Smooth muscle cell of the brain vasculature (primary cell): ENCODE data around the gene FANCC.

Experiments
- DNase-seq: peaks from one replicate; pipeline ENCODE4 v3.0.0-alpha.2; 2012; ENCODE audit warnings: low read depth, low spot score

The FANCC gene

GRCh38 chr9:95087659-95088242 is 229.8 kb downstream of the FANCC start:
- no peak for DNase-seq

GRCh38 chr9:95086564-95086955 is 230.9 kb downstream of the FANCC start:
- DNase-seq = no peak

GRCh38 chr9:95085861-95086563 is 231.5 kb downstream of the FANCC start:
- no peak for DNase-seq

GRCh38 chr9:95085036-95085770 is 232.3 kb downstream of the FANCC start:
- DNase-seq = no peak

GRCh38 chr9:95084254-95084934 is 233.1 kb downstream of the FANCC start:
- DNase-seq = no peak

- DNase-seq = no peak
Measured at GRCh38 chr9:95083086-95083768, 234.3 kb downstream of the FANCC start.

- DNase-seq = no peak
Measured at GRCh38 chr9:95082401-95083084, 235.0 kb downstream of the FANCC start.

- no peak for DNase-seq
Measured at GRCh38 chr9:95081998-95082397, 235.5 kb downstream of the FANCC start.

- no peak for DNase-seq
Measured at GRCh38 chr9:95080961-95081647, 236.4 kb downstream of the FANCC start.

GRCh38 chr9:95079461-95079860 is 238.0 kb downstream of the FANCC start:
- no peak for DNase-seq

- no peak for DNase-seq
Measured at GRCh38 chr9:95078939-95079338, 238.6 kb downstream of the FANCC start.

GRCh38 chr9:95078511-95078910 is 239.0 kb downstream of the FANCC start:
- no peak for DNase-seq

- no peak for DNase-seq
Measured at GRCh38 chr9:95077766-95078370, 239.6 kb downstream of the FANCC start.

- DNase-seq = no peak
Measured at GRCh38 chr9:95077053-95077765, 240.3 kb downstream of the FANCC start.

- DNase-seq = no peak
Measured at GRCh38 chr9:95076696-95077052, 240.8 kb downstream of the FANCC start.

GRCh38 chr9:95075700-95076099 is 241.8 kb downstream of the FANCC start:
- DNase-seq = no peak

GRCh38 chr9:95074632-95075031 is 242.9 kb downstream of the FANCC start:
- no peak for DNase-seq

- no peak for DNase-seq
Measured at GRCh38 chr9:95073918-95074317, 243.6 kb downstream of the FANCC start.

- DNase-seq = no peak
Measured at GRCh38 chr9:95073042-95073607, 244.4 kb downstream of the FANCC start.
